NK-92 (cell line): Measurements from ENCODE around the gene TCEAL3.
"Not testable (repeated sequence)": the region's sequence is repeated elsewhere in the genome, so short reads cannot be mapped to it uniquely, and the experiment has no call there.

Source experiments
- DNase-seq: peaks from one replicate; lab custom pipeline; 2025; ENCODE audit not compliant: unreplicated experiment; lab: John Stamatoyannopoulos, UW

The TCEAL3 gene, protein sequence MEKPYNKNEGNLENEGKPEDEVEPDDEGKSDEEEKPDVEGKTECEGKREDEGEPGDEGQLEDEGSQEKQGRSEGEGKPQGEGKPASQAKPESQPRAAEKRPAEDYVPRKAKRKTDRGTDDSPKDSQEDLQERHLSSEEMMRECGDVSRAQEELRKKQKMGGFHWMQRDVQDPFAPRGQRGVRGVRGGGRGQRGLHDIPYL

DNA sequence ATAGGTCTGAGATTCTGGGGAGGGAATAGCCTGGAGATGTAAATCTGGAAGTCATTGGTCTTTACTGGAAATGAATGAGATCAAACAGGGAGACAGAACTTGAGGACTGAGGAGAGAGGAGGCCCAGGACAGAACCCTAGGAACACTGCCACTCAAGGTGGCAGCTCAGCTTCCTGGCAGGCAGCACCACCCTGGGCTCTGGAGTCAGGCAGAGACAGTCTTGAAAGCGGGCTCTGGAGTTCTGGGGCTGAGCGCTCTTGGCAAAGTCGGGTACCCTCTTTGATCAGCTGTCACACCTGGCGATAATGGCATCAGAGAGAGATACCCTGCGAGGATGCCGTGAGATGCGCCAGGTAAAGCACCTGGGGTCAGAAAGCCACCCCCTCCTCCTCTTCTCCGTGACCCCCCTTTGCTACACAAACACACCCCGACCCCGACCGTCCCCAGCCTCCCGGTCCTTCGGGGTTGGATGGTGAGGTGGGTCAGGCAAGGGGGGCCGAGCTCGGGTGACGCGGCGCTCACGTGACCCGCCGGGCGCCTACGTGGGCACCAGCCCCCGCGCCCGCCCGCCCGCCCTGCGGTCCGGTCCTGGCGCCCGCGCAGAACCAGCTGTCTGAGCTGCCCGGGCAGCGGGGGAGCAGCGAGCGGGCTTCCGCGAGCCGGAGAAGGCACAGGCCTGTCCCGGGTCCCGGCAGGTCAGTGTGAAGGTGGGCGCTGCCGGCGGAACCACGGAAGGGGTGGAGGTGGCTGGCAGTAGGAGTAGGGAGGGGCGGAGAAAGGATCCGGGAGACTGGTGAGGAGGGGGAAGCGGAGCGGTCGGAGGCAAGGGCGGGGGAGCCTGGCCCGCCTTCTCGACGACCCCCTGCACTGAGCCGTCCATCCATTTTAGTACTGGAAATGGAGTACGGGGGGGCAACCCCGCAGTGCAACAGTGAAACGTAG, at the start of gene TCEAL3:
Gene TCEAL3 (plus strand): TSS at position 600 of the 942 bp plus-strand sequence. CDS start 1,102 bp downstream, outside the sequence.
- no peak for DNase-seq

DNA sequence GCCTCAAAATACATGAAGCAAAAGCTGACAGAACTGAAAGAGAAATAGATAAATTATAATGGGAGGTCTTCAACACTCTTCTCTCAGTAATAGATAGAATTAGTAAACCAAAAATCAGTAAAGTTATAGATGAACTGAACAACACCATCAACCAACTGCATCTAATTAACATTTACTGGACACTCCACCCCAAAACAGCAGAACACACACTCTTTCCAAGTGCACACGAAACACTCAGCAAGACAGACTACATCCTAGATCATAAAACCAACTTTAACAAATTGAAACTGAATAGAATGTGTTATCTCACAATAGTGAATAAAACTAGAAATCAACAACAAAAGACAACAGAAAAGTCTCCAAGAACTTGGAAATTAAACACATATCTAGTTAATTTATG, 47.5 kb upstream of the TCEAL3 start:
- no peak for DNase-seq

DNA sequence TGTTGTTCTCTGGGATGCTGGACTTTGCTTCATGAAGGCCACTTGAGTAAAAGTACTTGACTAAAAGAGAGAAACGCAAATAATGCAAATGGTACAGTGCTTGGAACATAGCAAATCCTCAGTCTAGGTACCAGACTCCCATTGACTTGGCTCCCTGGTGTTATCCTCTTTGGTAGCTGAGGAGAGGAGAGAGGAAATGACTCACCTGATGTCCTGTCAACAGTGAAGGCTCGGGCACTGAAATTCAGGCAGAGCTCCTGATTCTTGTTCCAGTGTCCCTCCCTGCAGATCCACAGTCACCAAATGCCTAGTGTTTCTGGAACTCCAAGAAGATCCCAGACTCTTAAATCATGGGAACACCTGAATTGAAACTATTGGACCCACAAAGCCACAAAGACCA, 45.0 kb upstream of the TCEAL3 start:
- no peak for DNase-seq

DNA sequence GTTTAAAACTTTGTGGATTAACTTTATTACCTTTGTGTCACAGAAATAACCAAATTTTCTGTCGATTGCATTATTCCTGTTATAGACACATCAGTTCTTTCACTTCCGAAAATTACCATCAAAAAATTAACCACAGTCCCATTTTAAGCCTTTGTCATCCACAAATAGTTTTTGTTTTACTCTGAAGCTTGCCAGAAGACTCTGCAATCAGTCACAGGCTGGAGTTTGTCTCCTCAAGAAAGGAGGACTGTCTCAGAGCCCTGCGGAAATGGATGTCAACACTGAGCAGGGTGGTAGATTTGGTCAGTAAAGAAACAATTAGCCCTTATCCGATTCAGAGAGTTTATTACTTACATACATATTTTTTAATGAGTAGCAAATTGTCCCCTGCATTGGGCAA, 42.6 kb upstream of the TCEAL3 start:
- DNase-seq, result no peak

DNA sequence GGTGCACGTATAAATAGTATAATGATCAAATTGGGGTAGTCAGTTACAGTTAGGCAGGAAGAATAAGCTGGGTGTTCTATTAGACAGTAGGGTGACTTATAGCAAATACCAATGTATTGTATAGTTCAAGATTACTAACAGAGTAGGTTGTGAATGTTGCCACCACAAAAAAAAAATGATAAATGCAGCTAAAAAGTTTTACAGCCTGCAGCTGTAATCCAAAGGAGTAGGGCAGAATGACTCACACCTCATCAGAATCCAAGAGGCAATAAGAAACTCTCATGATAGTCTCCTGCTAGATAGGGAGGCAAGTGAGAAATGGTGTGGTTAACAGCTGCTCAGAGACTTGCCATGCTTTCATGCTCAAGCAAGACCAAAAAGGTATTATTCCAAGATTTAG, 42.0 kb upstream of the TCEAL3 start:
- DNase-seq, result no peak

DNA sequence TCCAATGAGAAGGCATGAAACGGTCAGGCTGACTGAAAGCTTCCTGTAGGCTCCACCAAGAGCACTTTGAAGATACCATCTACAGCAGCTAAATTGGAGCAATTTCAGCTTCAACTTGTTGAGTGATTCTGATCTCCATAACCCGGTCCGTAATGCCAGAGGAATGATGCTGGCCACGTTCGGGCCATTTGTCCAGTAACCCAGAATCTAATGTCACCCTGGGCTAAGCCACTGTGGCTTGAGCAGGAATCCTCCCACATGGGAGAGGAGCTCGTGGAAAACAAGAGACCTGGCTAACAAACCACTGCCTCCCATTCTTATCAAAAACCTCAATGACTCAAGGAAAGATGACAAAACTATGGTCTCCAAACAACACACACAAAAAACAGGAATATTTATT, 36.6 kb upstream of the TCEAL3 start:
- no peak for DNase-seq

DNA sequence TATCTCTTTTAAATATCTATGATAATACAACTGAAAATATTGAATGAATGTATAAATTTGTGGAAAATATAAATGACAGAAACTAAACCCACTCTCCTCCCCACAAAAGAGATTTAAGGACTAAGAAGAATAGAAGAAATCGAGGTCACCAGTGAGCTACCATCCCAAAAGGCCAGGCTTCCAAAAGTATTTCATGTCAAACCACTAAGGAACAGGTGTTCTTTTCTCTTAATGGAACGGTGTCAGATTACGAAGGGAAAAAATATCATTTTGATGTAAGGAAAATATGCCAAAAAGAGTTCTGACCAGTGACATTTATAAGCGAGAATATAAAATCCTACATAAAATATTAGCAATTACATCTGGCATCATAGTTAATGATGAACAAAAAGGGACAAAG, 36.0 kb upstream of the TCEAL3 start:
- DNase-seq, result no peak

DNA sequence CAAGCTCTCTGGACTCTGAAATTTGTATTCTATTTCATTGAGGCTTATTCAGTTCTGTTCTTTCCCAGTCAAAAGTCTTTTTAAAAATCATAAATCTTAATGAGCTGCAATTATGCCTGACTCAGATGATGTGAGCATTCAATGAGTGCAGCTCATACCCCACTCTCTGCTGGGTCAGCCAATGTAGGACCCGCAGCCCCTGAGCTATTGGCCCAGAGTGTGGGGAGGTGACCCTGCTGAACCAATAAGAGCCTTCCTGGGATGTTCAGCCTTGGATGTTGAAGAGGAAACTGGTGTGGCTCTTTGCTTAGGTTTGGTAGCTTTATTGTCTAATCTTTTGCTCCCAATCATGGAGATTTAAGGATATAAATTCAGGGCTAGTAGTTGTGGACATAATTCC, 34.6 kb upstream of the TCEAL3 start:
- no peak for DNase-seq

DNA sequence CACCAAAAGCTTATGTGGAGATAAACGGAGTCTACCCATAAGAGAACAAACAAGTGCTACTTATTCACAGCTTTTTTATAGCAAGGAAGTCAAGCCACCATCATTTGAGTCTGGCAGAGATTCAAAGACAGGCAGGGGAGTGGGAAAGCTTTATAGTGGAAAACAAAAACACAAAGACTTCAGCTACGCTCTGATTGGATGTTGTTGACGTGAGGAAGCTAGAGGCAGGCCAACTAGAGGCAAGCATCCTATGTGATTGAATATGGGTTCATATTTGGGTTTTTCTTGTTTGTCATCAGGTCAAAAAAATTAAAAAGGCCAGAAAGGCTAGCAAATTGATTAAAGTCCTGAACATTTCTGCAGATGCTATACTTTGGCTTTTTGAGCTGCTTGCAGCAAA, 23.2 kb upstream of the TCEAL3 start:
- DNase-seq, result no peak

DNA sequence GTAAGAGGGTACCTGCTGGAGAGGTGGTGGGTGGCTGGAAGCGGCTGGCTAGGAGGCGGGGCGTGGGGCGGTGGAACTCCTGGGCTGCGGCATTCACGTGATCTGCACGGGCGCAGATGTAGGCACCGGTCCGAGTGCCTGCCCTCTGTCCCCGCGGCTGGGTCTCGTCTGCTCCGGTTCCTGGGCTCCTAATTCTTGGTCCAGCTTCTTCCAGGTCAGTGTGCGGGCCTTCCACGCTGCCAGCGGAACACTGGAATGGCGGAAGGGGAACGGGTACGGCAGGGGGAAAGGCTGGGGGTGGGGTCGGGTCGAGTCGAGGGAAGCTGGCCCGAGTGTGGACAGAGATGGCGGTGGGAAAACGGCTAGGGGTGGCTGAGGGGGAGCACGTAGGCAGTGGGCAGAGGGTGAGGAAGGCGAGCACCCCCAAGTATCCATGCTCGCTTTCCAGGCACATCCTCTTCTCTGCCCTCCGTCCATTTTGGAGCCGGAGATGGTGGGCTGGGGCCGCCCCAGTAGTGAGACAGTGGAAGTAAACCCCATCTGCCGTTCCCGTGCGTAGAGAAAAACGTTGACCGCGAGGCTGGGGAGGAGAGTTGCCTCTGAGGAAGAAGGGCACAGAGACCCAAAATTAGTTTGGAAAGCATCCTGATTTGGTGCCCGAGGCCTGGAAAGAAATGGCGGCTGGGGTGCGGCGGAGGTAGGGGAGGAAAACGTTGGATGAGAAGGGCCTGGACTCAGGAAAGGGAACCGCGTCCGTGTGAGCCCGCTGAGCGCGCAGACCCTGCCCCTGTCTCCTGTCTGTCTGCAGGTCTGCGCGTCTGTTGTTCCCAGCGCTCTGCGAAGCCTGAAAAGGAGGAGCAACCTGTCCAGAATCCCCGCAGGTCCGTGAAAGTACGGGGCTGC, 22.1 kb upstream of the TCEAL3 start, which contains the start of gene TCEAL4:
Gene TCEAL4 (plus strand): TSS at position 105 of the 903 bp plus-strand sequence. CDS start 1,161 bp downstream, outside the sequence.
- DNase-seq, result no peak

DNA sequence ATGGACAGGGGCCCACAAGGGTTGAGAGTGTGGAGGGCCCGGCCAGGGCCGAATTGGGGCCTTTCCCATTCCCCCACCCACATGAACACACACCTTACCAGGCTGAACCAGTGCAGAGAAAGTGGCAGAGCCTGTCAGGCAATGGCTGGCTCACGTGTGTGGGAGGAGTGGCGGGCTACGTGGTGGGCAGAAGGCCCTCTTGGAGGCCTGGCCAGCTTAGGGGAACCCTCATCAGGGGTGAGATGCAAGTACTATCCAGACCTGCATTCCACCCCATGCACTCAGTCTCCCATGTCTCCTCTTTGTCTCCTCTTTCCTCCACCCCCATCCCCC, 21.5 kb upstream of the TCEAL3 start:
- DNase-seq, result no peak

DNA sequence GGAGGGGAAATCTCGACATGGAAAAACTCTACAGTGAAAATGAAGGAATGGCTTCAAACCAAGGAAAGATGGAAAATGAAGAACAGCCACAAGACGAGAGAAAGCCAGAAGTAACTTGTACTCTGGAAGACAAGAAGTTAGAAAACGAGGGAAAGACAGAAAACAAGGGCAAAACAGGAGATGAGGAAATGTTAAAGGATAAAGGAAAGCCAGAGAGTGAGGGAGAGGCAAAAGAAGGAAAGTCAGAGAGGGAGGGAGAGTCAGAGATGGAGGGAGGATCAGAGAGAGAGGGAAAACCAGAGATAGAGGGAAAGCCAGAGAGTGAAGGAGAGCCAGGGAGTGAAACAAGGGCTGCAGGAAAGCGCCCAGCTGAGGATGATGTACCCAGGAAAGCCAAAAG, 21.1 kb upstream of the TCEAL3 start:
- DNase-seq, result no peak

DNA sequence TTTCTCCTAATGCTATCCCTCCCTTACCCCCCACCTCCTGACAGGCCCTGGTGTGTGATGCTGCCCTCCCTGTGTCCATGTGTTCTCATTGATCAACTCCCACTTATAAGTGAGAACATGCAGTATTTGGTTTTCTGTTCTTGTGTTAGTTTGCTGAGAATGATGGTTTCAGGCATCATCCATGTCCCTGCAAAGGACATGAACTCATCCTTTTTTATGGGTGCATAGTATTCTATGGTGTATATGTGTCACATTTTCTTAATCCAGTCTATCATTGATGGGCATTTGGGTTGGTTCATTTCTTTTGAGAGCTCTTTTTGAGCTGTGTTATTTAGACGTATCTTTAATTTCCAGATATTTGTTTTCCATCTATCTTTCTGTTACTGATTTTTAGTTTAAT, 15.5 kb upstream of the TCEAL3 start:
- not testable (repeated sequence) for DNase-seq

DNA sequence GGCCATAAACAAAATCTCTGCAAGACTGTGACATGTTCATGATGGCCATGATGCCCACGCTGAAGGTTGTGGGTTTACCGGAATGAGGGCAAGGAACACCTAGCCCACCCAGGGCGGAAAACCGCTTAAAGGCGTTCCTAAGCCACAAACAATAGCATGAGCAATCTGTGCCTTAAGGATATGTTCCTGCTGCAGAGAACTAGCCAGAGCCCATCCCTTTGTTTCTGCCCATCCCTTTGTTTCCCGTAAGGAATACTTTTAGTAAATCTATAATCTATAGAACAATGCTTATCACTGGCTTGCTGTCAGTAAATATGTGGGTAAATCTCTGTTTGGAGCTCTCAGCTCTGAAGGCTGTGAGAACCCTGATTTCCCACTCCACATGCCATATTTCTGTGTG, 12.6 kb upstream of the TCEAL3 start:
- not testable (repeated sequence) for DNase-seq

DNA sequence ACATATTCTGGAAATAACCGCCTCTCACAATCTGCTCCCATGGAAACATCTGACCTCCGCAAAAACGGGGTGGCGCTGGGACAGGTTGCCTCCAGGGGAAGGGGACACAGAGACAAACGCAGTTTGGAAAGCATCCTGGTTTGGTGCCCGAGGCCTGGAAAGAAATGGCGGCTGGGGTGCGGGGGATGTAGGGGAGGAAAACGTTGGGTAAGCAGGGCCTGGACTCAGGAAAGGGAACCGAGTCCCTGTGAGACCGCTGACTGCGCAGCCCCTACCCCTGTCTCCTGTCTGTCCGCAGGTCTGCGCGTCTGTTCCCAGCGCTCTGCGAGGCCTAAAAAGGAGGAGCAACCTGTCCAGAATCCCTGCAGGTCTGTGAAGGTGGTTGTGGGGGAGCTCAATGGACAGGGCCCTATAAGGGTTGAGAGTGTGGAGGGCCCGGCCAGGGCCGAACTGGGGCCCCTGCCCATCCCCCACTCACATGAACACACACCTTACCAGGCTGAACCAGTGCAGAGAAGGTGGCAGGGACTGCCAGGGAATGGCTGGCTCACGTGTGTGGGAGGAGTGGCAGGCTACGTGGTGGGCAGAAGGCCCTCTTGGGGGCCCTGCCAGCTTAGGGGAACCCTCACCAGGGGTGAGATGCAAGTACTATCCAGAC, 672 bp downstream of the TCEAL3 start:
- DNase-seq, result no peak

DNA sequence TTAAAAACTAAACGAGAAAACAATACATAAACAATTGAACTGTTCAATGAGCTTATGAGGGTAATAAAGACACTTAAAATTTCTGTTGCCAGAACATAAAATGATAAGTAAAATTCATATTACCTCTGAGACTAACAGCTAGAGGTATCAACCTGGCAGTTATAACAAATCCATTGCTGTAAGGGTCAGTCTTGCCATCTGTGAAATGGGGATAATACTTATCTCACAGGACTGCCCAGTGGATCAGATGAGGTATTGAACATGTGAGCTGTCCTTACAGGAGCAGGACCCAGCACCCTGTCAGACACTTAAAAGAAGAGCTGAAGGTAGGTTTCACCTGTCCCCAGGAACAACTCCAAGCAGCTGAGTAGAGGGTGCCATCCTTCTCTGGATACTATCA, 2.5 kb downstream of the TCEAL3 start:
- DNase-seq, result no peak

DNA sequence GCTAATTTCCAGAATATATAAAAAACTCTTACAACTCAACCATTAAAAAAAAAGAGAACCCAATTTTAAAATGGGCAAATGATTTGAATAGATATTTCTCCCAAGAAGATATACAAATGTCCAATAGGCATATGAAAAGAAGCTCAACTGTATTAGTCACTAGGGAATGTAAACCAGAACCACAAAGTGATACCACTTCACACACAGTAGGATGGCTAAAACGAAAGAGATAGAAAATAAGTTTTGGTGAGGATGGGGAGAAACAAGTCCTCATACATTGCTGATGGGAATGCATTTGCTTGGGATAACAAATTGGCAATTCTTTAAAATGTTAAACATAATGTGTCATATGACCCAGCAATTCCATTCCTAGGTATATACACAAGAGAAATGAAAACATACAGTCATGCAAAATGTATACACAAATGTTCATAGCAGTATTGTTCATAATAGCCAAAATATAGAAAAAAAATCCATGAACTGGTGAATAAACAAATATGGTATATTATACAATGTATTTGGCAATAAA, 5.7 kb downstream of the TCEAL3 start:
- DNase-seq, result no peak

DNA sequence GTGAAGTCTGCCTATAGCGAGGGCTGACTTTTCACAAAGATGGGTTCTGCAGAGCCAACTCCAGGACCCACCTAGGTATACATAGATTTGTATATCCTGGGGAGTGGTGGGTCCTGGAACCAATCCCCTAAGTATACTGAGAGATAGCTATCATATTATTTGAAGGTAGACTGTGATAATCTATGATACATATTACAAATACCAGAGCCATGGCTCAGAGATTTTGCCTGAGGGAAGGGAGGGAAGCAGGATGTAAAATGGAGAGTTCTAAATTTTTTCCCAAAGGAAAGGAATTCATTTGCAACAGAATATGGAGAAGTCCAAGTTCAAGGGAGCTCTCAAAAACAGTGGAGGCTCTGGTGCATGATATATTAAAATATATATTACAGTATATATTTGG, 7.2 kb downstream of the TCEAL3 start:
- DNase-seq, result no peak

DNA sequence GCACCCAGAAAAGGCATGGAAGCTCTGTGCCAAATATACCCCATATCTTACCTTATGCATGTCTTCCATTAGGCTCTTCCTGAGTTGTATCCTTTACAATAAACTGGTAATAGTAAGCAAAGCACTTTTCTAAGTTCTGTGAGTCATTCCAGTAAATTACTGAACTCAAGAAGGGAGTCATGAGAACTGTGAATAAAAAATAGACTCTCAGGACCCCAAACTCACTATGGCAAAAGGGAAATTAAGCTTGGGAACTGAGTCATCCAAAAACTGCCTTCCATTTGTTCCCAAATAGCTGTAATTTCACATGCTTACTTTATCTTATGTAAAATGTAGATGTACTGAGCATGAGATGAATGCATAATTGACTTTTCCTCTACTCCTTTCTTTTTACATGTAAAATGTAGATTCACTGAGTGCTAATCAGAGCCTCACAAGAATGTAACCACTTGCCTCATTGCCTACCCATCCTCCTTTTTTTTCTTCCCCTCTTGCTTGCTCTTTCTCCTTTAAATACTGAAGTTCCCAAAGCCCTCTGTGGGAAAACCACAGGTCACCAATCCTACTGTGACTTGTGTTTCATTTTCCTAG, 8.1 kb downstream of the TCEAL3 start:
- DNase-seq, result no peak

DNA sequence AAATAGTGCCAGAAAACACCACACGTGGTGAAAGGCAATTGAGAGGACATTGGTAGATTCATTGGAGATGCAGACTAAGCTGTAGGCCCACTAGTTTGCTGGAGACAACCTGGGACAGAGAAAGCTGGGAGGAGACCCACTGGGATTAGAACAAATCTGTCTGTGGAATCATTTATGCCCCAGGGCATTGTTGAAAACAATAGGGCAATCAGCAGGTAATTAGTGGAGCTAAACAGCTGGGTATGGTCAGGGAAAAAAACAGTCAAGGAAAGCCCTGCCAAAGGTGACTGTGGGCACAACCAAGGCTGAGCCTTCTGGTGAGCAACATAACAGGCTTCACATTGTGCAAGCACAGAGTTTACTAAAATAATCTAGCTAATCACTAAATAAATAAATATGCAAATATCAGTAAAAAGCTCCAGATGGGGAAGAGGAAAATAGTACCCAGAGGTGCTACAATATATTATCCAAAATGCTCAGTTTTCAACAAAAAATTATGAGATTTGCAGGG, 9.0 kb downstream of the TCEAL3 start:
- DNase-seq, result no peak
